K562 (cell line): ENCODE results near the gene ZNF138. TPM values are rescaled to one million over a fixed set of nuclear protein-coding genes. Genes with fewer than 3 reads are reported as not detected.

Source experiments
- ASH1L ChIP-seq: fragments of 450-650 bp; IDR thresholded peaks from 2 replicates; pipeline ENCODE4 v1.6.1; 2018; ENCODE audit warnings: borderline replicate concordance, mild to moderate bottlenecking, low read depth; ENCODE audit not compliant: partially characterized antibody
- CBX8 ChIP-seq: fragments of 200-600 bp; sonication (generic); IDR thresholded peaks from 2 replicates; pipeline ENCODE4 v1.6.1; 2012; ENCODE audit warnings: borderline replicate concordance, mixed run types, low read depth, mild to moderate bottlenecking, moderate library complexity, mixed read lengths, low read length, control low read depth, inconsistent platforms; ENCODE audit not compliant: poor library complexity, severe bottlenecking; ENCODE audit errors: extremely low read depth
- CCAR2 ChIP-seq: fragments of 200-400 bp; formaldehyde crosslinking; IDR thresholded peaks from 2 replicates; pipeline ENCODE4 v1.6.1; 2017; ENCODE audit warnings: mild to moderate bottlenecking, low read depth, low read length
- COPS2 ChIP-seq: fragments of 450-650 bp; conservative IDR thresholded peaks from 2 replicates; pipeline ENCODE4 v1.6.1; 2016; ENCODE audit warnings: mild to moderate bottlenecking, moderate library complexity
- E2F3 ChIP-seq: fragments of 250-450 bp; sonication (Bioruptor Pico); IDR thresholded peaks from 2 replicates; pipeline ENCODE4 v1.4.0; 2020; ENCODE audit warnings: mild to moderate bottlenecking
- EHMT2 ChIP-seq: fragments of 450-650 bp; IDR thresholded peaks from 2 replicates; pipeline ENCODE4 v1.6.1; 2018; ENCODE audit warnings: antibody characterized with exemption
- GTF2A2 ChIP-seq: IDR thresholded peaks from 2 replicates; pipeline ENCODE4 v1.6.1; 2016; ENCODE audit warnings: mild to moderate bottlenecking, missing genetic modification characterization, missing compliant biosample characterization
- HMG20B ChIP-seq: fragments of 250-450 bp; sonication (Bioruptor Pico); IDR thresholded peaks from 2 replicates; pipeline ENCODE4 v1.5.0; 2021; ENCODE audit warnings: mild to moderate bottlenecking
- HOXB6 ChIP-seq: fragments of 250-450 bp; sonication (Bioruptor Pico); IDR thresholded peaks from 2 replicates; pipeline ENCODE4 v1.5.1; 2022; ENCODE audit warnings: mild to moderate bottlenecking, borderline replicate concordance
- LCOR ChIP-seq: sonication (generic); formaldehyde crosslinking; IDR thresholded peaks from 2 replicates; pipeline ENCODE4 v1.8.0; 2022; ENCODE audit warnings: mild to moderate bottlenecking, missing genetic modification reagents
- RBM39 ChIP-seq: fragments of 200-400 bp; formaldehyde crosslinking; optimal IDR thresholded peaks from 2 replicates; pipeline ENCODE3; 2018; ENCODE audit warnings: low read depth, low read length
- SRSF3 ChIP-seq: fragments of 200-400 bp; formaldehyde crosslinking; IDR thresholded peaks from 2 replicates; pipeline ENCODE4 v1.6.1; 2016; ENCODE audit warnings: mild to moderate bottlenecking, low read length, moderate library complexity; ENCODE audit not compliant: insufficient read depth
- U2AF2 ChIP-seq: fragments of 200-400 bp; formaldehyde crosslinking; optimal IDR thresholded peaks from 2 replicates; pipeline ENCODE3; 2017; ENCODE audit warnings: low read depth, mild to moderate bottlenecking, low read length
- ZEB2 ChIP-seq: fragments of 450-650 bp; IDR thresholded peaks from 2 replicates; pipeline ENCODE4 v1.6.1; 2016
- ZNF232 ChIP-seq: sonication (generic); formaldehyde crosslinking; IDR thresholded peaks from 2 replicates; pipeline ENCODE4 v1.8.0; 2022; ENCODE audit warnings: mild to moderate bottlenecking, missing genetic modification reagents
- ZNF316 ChIP-seq: fragments of 450-650 bp; IDR thresholded peaks from 2 replicates; pipeline ENCODE4 v1.6.1; 2016
- ZNF436 ChIP-seq: fragments of 250-450, 450-650 bp; sonication (Bioruptor Pico); formaldehyde crosslinking; IDR thresholded peaks from 2 replicates; pipeline ENCODE4 v1.7.0; 2020; ENCODE audit warnings: mild to moderate bottlenecking
- ZNF561 ChIP-seq: fragments of 450-650 bp; formaldehyde crosslinking; conservative IDR thresholded peaks from 2 replicates; pipeline ENCODE4 v1.4.0; 2020; ENCODE audit warnings: mild to moderate bottlenecking, moderate library complexity
- ZNF699 ChIP-seq: fragments of 250-450 bp; sonication (Bioruptor Pico); IDR thresholded peaks from 2 replicates; pipeline ENCODE4 v1.8.0; 2021; ENCODE audit warnings: mild to moderate bottlenecking, moderate library complexity; ENCODE audit not compliant: insufficient replicate concordance
- polyA plus RNA-seq, 8 experiments: library from polyadenylated mRNA; depleted of rRNA in 4 of 8; stranded (reverse) in 5 of 8; unstranded in 3 of 8; fragments of >200 nt; fragmentation: Nextera tagmentation in 2 of 8; fragmentation: Illumina TruSeq in 1 of 8; extraction: Ambion mirVana in 2 of 8; extraction: Trizol in 1 of 8; gene quantifications; 2 replicates each; pipeline versions ENCODE4 v1.2.1 to v1.2.3, GENCODE V29; 2011 to 2014; ENCODE audit warnings: inconsistent platforms in 1 of 8, missing spikeins in 1 of 8
- total RNA-seq, 7 experiments: library from RNA; depleted of rRNA in 6 of 7; stranded (reverse); fragments of >200 nt in 6 of 7; fragmentation: Illumina TruSeq in 2 of 7; extraction: Trizol in 2 of 7; gene quantifications; 2 replicates each; pipeline versions ENCODE4 v1.2.1 to v1.2.3, GENCODE V29; 2011 to 2021; ENCODE audit warnings: low replicate concordance in 1 of 7
- TF ChIP-seq, protein P1 (sequence below): sonication (generic); formaldehyde crosslinking; IDR thresholded peaks from 2 replicates; pipeline ENCODE4 v1.8.0; 2022; ENCODE audit warnings: missing genetic modification reagents, mild to moderate bottlenecking, borderline replicate concordance
- TF ChIP-seq, protein P2 (sequence below): sonication (generic); formaldehyde crosslinking; IDR thresholded peaks from 2 replicates; pipeline ENCODE4 v1.4.0; 2020; ENCODE audit warnings: mild to moderate bottlenecking, missing genetic modification reagents
- TF ChIP-seq, protein P3 (sequence below): sonication (generic); formaldehyde crosslinking; IDR thresholded peaks from 2 replicates; pipeline ENCODE4 v1.8.1; 2022; ENCODE audit warnings: missing genetic modification reagents

The ZNF138 gene
- total and polyA plus RNA-seq, 9 of the 15 experiments (the other 6 are each of a cell fraction or from before 2014, with no cell fraction given) = 14.6 to 34.9 (median 22.6) TPM

DNA sequence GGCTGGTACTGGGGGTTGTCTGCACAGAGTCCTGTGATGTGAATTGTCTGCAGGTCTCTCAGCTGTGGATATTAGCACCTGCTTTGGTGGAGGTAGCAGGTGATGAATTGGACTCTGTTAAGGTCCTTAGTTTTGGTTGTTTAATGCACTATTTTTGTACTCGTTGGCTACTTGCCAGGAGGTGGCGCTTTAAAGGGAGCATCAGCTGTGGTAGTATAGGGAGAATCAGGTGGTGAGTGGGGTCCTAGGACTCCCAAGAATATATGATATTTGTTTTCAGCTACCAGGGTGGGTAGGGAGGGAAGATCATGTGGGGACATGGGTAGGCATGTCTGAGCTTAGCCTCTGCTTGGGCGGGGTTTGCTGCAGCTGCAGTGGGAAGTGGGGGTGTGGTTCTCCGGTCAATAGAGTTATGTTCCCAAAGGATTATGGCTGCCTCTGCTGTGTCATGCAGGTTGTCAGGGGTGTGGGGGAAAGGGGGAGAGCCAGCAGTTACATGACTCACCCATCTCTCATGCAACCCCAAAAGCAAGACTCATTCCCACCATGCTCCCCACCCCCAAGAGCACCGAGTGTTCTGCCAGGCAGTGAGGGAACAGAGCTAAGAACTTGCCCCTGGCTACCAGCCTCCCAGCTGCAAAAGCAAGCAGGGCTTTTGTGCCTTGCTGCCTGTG is 55.2 kb downstream of the ZNF138 start (continued):
- no peak for TF ChIP-seq SRSF3
- TF ChIP-seq, protein P1, sequence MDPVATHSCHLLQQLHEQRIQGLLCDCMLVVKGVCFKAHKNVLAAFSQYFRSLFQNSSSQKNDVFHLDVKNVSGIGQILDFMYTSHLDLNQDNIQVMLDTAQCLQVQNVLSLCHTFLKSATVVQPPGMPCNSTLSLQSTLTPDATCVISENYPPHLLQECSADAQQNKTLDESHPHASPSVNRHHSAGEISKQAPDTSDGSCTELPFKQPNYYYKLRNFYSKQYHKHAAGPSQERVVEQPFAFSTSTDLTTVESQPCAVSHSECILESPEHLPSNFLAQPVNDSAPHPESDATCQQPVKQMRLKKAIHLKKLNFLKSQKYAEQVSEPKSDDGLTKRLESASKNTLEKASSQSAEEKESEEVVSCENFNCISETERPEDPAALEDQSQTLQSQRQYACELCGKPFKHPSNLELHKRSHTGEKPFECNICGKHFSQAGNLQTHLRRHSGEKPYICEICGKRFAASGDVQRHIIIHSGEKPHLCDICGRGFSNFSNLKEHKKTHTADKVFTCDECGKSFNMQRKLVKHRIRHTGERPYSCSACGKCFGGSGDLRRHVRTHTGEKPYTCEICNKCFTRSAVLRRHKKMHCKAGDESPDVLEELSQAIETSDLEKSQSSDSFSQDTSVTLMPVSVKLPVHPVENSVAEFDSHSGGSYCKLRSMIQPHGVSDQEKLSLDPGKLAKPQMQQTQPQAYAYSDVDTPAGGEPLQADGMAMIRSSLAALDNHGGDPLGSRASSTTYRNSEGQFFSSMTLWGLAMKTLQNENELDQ (CRISPR knock-in tag) = no peak
- TF ChIP-seq ZNF561 = no peak
- TF ChIP-seq HOXB6 (CRISPR knock-in tag) = no peak
- TF ChIP-seq, protein P2, sequence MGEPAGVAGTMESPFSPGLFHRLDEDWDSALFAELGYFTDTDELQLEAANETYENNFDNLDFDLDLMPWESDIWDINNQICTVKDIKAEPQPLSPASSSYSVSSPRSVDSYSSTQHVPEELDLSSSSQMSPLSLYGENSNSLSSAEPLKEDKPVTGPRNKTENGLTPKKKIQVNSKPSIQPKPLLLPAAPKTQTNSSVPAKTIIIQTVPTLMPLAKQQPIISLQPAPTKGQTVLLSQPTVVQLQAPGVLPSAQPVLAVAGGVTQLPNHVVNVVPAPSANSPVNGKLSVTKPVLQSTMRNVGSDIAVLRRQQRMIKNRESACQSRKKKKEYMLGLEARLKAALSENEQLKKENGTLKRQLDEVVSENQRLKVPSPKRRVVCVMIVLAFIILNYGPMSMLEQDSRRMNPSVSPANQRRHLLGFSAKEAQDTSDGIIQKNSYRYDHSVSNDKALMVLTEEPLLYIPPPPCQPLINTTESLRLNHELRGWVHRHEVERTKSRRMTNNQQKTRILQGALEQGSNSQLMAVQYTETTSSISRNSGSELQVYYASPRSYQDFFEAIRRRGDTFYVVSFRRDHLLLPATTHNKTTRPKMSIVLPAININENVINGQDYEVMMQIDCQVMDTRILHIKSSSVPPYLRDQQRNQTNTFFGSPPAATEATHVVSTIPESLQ (CRISPR knock-in tag) = no peak; the same call in 1 of the 2 replicates
- TF ChIP-seq ZNF232 (CRISPR knock-in tag) = no peak
- TF ChIP-seq RBM39 = no peak
- peak; percentile 72 for TF ChIP-seq ZNF316
- TF ChIP-seq GTF2A2 (tag) = no peak
- TF ChIP-seq CBX8 = no peak
- TF ChIP-seq U2AF2 = no peak
- TF ChIP-seq ZNF699 (CRISPR knock-in tag) = no peak
- no peak for TF ChIP-seq CCAR2
- TF ChIP-seq, protein P3, sequence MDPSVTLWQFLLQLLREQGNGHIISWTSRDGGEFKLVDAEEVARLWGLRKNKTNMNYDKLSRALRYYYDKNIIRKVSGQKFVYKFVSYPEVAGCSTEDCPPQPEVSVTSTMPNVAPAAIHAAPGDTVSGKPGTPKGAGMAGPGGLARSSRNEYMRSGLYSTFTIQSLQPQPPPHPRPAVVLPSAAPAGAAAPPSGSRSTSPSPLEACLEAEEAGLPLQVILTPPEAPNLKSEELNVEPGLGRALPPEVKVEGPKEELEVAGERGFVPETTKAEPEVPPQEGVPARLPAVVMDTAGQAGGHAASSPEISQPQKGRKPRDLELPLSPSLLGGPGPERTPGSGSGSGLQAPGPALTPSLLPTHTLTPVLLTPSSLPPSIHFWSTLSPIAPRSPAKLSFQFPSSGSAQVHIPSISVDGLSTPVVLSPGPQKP (CRISPR knock-in tag) = no peak
- TF ChIP-seq HMG20B (CRISPR knock-in tag) = no peak
- TF ChIP-seq ZEB2 = no peak
- TF ChIP-seq COPS2 = no peak
- no peak for TF ChIP-seq LCOR (CRISPR knock-in tag)
- TF ChIP-seq EHMT2 = peak; percentile 61; the same call in 1 of the 2 replicates
- no peak for TF ChIP-seq ASH1L
- TF ChIP-seq ZNF436 = no peak
- TF ChIP-seq E2F3 = no peak
